DND-41 (cell line): ENCODE data around the gene C16orf95.

Experiments
- ATAC-seq: fragments of 200-7000 bp; cut with Tn5 transposase; 3 replicates; pipeline ENCODE4 v1.9.1; 2021; ENCODE audit warnings: low read depth; ENCODE audit not compliant: insufficient read depth
- DNase-seq: peaks from one replicate; pipeline ENCODE4 v3.0.0-alpha.2; 2020
- H2AFZ ChIP-seq: 2 replicates; pipeline ENCODE4 v1.6.0; 2012; ENCODE audit warnings: low read depth, low read length
- H3K27ac ChIP-seq: 2 replicates; pipeline ENCODE4 v1.5.1; 2012; ENCODE audit warnings: low read length, inconsistent platforms
- H3K27me3 ChIP-seq: fragments of 200-600 bp; sonication (generic); 2 replicates; pipeline ENCODE4 v1.6.0; 2012; ENCODE audit warnings: low read length, mild to moderate bottlenecking, inconsistent platforms; ENCODE audit not compliant: insufficient read depth, poor library complexity
- H3K36me3 ChIP-seq: 2 replicates; pipeline ENCODE4 v1.5.1; 2012; ENCODE audit warnings: low read length, inconsistent platforms; ENCODE audit not compliant: insufficient read depth
- H3K4me1 ChIP-seq: 2 replicates; pipeline ENCODE4 v1.5.1; 2012; ENCODE audit warnings: mild to moderate bottlenecking, low read length; ENCODE audit not compliant: insufficient read depth
- H3K4me2 ChIP-seq: 2 replicates; pipeline ENCODE4 v1.6.0; 2012; ENCODE audit warnings: mild to moderate bottlenecking, moderate library complexity, low read length, inconsistent platforms; ENCODE audit not compliant: insufficient read depth
- H3K4me3 ChIP-seq, 2 experiments: fragments of 200-600 bp in 1 of 2; shearing (Covaris generic) in 1 of 2; 2 replicates each; pipeline ENCODE4 v1.5.1; 2012 to 2016; ENCODE audit warnings: inconsistent platforms in 2 of 2, low read length in 2 of 2, mild to moderate bottlenecking in 2 of 2, low read depth in 1 of 2, moderate library complexity in 1 of 2
- H3K79me2 ChIP-seq: 2 replicates; pipeline ENCODE4 v1.6.0; 2012; ENCODE audit warnings: low read length, inconsistent platforms; ENCODE audit not compliant: insufficient read depth
- H3K9ac ChIP-seq: 2 replicates; pipeline ENCODE4 v1.6.0; 2012; ENCODE audit warnings: low read depth, mild to moderate bottlenecking, inconsistent platforms, low read length, moderate library complexity
- H3K9me3 ChIP-seq: 2 replicates; pipeline ENCODE4 v1.5.1; 2012; ENCODE audit warnings: low read length, moderate library complexity, mild to moderate bottlenecking, inconsistent platforms; ENCODE audit not compliant: insufficient read depth, severe bottlenecking
- H4K20me1 ChIP-seq: 2 replicates; pipeline ENCODE4 v1.6.0; 2012; ENCODE audit warnings: low read length; ENCODE audit not compliant: insufficient read depth
- EZH2 ChIP-seq: IDR thresholded peaks from 3 replicates; pipeline ENCODE4 v1.6.1; 2012; ENCODE audit warnings: borderline replicate concordance, low read depth, mild to moderate bottlenecking, moderate library complexity, low read length, inconsistent platforms; ENCODE audit not compliant: severe bottlenecking
- TF ChIP-seq, protein P1 (sequence below): IDR thresholded peaks from 2 replicates; pipeline ENCODE4 v1.5.1; 2012; ENCODE audit warnings: borderline replicate concordance, low read length, moderate library complexity, mild to moderate bottlenecking; ENCODE audit not compliant: poor library complexity, severe bottlenecking; ENCODE audit errors: extremely low read depth

Gene C16orf95

GRCh38 chr16:87278191-87279093, 38.8 kb downstream of the C16orf95 start:
- H3K27ac ChIP-seq = no peak overlapping the region
- no peaks in the 10 kb centered on the region for H4K20me1 ChIP-seq
- no peak overlapping the region for H3K4me3 ChIP-seq
- no peaks in the 10 kb centered on the region for H3K4me1 ChIP-seq
- H3K9ac ChIP-seq = no peak overlapping the region
- peak; percentile 73 for ATAC-seq
- H3K27me3 ChIP-seq = no peaks in the 10 kb centered on the region
- no peaks in the 10 kb centered on the region for H3K36me3 ChIP-seq
- no peaks in the 10 kb centered on the region for H3K9me3 ChIP-seq
- no peak for TF ChIP-seq EZH2
- TF ChIP-seq, protein P1, sequence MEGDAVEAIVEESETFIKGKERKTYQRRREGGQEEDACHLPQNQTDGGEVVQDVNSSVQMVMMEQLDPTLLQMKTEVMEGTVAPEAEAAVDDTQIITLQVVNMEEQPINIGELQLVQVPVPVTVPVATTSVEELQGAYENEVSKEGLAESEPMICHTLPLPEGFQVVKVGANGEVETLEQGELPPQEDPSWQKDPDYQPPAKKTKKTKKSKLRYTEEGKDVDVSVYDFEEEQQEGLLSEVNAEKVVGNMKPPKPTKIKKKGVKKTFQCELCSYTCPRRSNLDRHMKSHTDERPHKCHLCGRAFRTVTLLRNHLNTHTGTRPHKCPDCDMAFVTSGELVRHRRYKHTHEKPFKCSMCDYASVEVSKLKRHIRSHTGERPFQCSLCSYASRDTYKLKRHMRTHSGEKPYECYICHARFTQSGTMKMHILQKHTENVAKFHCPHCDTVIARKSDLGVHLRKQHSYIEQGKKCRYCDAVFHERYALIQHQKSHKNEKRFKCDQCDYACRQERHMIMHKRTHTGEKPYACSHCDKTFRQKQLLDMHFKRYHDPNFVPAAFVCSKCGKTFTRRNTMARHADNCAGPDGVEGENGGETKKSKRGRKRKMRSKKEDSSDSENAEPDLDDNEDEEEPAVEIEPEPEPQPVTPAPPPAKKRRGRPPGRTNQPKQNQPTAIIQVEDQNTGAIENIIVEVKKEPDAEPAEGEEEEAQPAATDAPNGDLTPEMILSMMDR = peak; percentile 82
- H3K79me2 ChIP-seq = no peaks in the 10 kb centered on the region
- H2AFZ ChIP-seq = no peak overlapping the region
- no peak overlapping the region for H3K4me2 ChIP-seq
- peak; percentile 53 for DNase-seq

DNA sequence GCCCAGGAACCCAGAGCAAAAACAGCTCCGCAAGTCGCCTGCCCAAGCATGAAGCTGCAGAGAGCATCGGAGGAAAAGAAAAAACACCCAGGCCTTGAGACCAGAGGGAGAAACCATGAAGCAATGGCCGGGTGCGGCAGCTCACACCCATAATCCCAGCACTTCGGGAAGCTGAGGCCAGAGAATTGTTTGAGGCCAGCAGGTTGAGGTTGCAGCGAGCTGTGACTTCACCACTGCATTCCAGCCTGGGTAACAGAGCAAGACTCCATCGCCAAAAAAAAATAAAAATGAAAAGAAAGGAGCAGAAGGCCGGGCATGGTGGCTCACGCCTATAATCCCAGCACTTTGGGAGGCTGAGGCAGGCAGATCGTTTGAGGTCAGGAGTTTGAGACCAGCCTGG, 40.3 kb downstream of the C16orf95 start:
- H3K9ac ChIP-seq = no peak overlapping the region

DNA sequence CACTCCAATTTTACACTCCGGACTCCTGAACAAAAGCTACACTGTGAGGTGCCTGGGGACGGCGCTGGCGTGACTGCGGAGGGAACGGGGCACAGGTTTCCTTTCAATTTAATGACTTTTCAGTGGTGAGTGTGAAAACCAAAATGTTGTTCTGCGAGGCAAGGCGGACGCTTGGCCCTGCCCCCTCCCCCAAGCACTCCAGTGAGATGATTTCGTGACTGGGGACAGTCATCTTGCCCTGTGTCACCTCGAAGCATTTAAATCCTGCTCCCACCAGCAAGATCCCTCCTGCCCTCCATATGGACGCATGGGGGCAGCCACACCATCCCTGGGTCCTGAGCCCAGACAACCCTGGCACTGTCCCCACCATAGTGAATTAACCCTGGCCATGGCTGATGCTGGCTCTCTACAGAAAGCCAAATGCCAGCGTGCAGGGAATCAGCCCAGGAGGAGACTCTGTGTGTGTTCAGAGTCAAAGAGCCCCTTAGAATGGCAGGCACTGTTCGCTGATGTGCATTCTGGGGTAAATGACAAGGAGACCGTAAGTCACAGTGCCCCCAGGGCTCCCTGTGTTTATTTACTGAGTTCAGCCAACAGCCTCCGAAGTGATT, 41.0 kb downstream of the C16orf95 start:
- Histone ChIP-seq H3K79me2 (no peaks in the 10 kb centered on the region), H3K4me1 (no peaks in the 10 kb centered on the region), H4K20me1 (no peaks in the 10 kb centered on the region), H3K27ac (no peak overlapping the region), H3K4me2 (no peak overlapping the region), H3K9ac (no peak overlapping the region), H3K9me3 (no peaks in the 10 kb centered on the region), H3K36me3 (no peaks in the 10 kb centered on the region), H3K4me3 (no peak overlapping the region), H3K27me3 (no peaks in the 10 kb centered on the region), H2AFZ (no peak overlapping the region)
- TF ChIP-seq, protein P1 = no peak
- TF ChIP-seq EZH2 = no peak
- DNase-seq (no peak), ATAC-seq (no peak)

More for the DNA sequence above, 40.3 kb downstream of the C16orf95 start:
- ATAC-seq (no peak), DNase-seq (no peak)
- Histone ChIP-seq H3K36me3 (no peaks in the 10 kb centered on the region), H2AFZ (no peak overlapping the region), H3K4me2 (no peak overlapping the region), H3K4me3 (no peak overlapping the region), H4K20me1 (no peaks in the 10 kb centered on the region), H3K9me3 (no peaks in the 10 kb centered on the region), H3K79me2 (no peaks in the 10 kb centered on the region), H3K4me1 (no peaks in the 10 kb centered on the region), H3K27ac (no peak overlapping the region), H3K27me3 (no peaks in the 10 kb centered on the region)
- no peak for TF ChIP-seq EZH2
- TF ChIP-seq, protein P1 = no peak
